Astrocyte (in vitro differentiated cells and primary cell): Measurements from ENCODE around the gene KLHL9. TPM values are rescaled to one million over a fixed set of nuclear protein-coding genes. Genes with fewer than 3 reads are reported as not detected.
A peak's percentile ranks its signal among the peaks of the same experiment; 100 is the strongest.

Experiments used
- DNase-seq: peaks from one replicate; pipeline ENCODE4 v3.0.0-alpha.2; 2010; ENCODE audit warnings: low read depth
- FAIRE-seq: peaks from 2 replicates; lab custom pipeline; 2011; peaks lifted over from hg19 to GRCh38; lab: Jason Lieb, UNC
- H2AFZ ChIP-seq: 2 replicates; pipeline ENCODE4 v1.6.0; 2012; ENCODE audit warnings: low read depth, low read length, inconsistent platforms
- H3K27ac ChIP-seq: 2 replicates; pipeline ENCODE4 v1.5.1; 2011; ENCODE audit warnings: low read depth, low read length, inconsistent platforms
- H3K27me3 ChIP-seq: 2 replicates; pipeline ENCODE4 v1.6.0; 2011; ENCODE audit warnings: low read length, inconsistent platforms; ENCODE audit not compliant: insufficient read depth
- H3K36me3 ChIP-seq: 2 replicates; pipeline ENCODE4 v1.5.1; 2011; ENCODE audit warnings: low read length, inconsistent platforms; ENCODE audit not compliant: insufficient read depth
- H3K4me1 ChIP-seq: 2 replicates; pipeline ENCODE4 v1.5.1; 2011; ENCODE audit warnings: low read length, inconsistent platforms; ENCODE audit not compliant: insufficient read depth
- H3K4me2 ChIP-seq: 2 replicates; pipeline ENCODE4 v1.6.0; 2012; ENCODE audit warnings: low read length, inconsistent platforms
- H3K4me3 ChIP-seq: 2 replicates; pipeline ENCODE4 v1.5.1; 2011; ENCODE audit warnings: low read depth, mild to moderate bottlenecking, low read length, inconsistent platforms; ENCODE audit not compliant: insufficient read depth
- H3K79me2 ChIP-seq: 2 replicates; pipeline ENCODE4 v1.6.0; 2012; ENCODE audit warnings: mild to moderate bottlenecking, low read length, inconsistent platforms; ENCODE audit not compliant: insufficient read depth
- H3K9ac ChIP-seq: 2 replicates; pipeline ENCODE4 v1.6.0; 2012; ENCODE audit warnings: mild to moderate bottlenecking, low read length, inconsistent platforms
- H3K9me3 ChIP-seq: 2 replicates; pipeline ENCODE4 v1.5.1; 2012; ENCODE audit warnings: low read depth, mild to moderate bottlenecking, low read length, inconsistent platforms; ENCODE audit not compliant: insufficient read depth
- H4K20me1 ChIP-seq: 2 replicates; pipeline ENCODE4 v1.6.0; 2012; ENCODE audit warnings: low read length, inconsistent platforms; ENCODE audit not compliant: insufficient read depth
- H3K27ac Mint-ChIP-seq: one replicate; pipeline ENCODE4 v1.8.0; 2021; ENCODE audit warnings: mild to moderate bottlenecking, mixed read lengths; ENCODE audit not compliant: unreplicated experiment
- H3K27me3 Mint-ChIP-seq: one replicate; pipeline ENCODE4 v1.8.0; 2021; ENCODE audit warnings: low read depth, mixed read lengths; ENCODE audit not compliant: unreplicated experiment
- H3K36me3 Mint-ChIP-seq: one replicate; pipeline ENCODE4 v1.8.0; 2021; ENCODE audit warnings: low read depth, mixed read lengths; ENCODE audit not compliant: unreplicated experiment
- H3K4me1 Mint-ChIP-seq: one replicate; pipeline ENCODE4 v1.8.0; 2021; ENCODE audit warnings: low read depth, mixed read lengths; ENCODE audit not compliant: unreplicated experiment
- H3K4me3 Mint-ChIP-seq: one replicate; pipeline ENCODE4 v1.8.0; 2021; ENCODE audit warnings: mild to moderate bottlenecking, moderate library complexity, mixed read lengths; ENCODE audit not compliant: unreplicated experiment
- H3K9me3 Mint-ChIP-seq: one replicate; pipeline ENCODE4 v1.8.0; 2021; ENCODE audit warnings: mild to moderate bottlenecking, mixed read lengths; ENCODE audit not compliant: unreplicated experiment
- CTCF ChIP-seq: IDR thresholded peaks from 2 replicates; pipeline ENCODE4 v1.5.1; 2011; ENCODE audit warnings: low read depth, mild to moderate bottlenecking, inconsistent platforms, low read length, moderate library complexity; ENCODE audit not compliant: insufficient read depth
- EZH2 ChIP-seq: IDR thresholded peaks from 2 replicates; pipeline ENCODE4 v1.6.1; 2012; ENCODE audit warnings: mild to moderate bottlenecking, low read length, inconsistent platforms; ENCODE audit not compliant: insufficient read depth
- total RNA-seq: library from RNA; stranded (reverse); gene quantifications from 2 replicates; pipeline ENCODE4 v1.2.1, GENCODE V29; 2021

KLHL9 gene
- total RNA-seq, 1 donor from 2014 or later, result 30.3 TPM

- H3K27ac ChIP-seq, result no peak overlapping the region
- TF ChIP-seq EZH2 (no peak), CTCF (no peak)
- H3K9ac ChIP-seq, result no peak overlapping the region
- H3K4me3 ChIP-seq, result no peak overlapping the region
- no peak overlapping the region for H3K4me2 ChIP-seq
- H2AFZ ChIP-seq, result no peak overlapping the region
- no peaks in the 10 kb centered on the region for H3K4me1 ChIP-seq
- H3K9me3 Mint-ChIP-seq, result no peaks in the 10 kb centered on the region
- H3K27ac Mint-ChIP-seq, result no peak overlapping the region
- H3K36me3 ChIP-seq, result peaks cover 16% of the 10 kb centered on the region
- FAIRE-seq (no peak), DNase-seq (no peak)
- H4K20me1 ChIP-seq, result peaks cover 48% of the 10 kb centered on the region
- peaks cover 5% of the 10 kb centered on the region for H3K36me3 Mint-ChIP-seq
- H3K27me3 ChIP-seq, result no peaks in the 10 kb centered on the region
- H3K4me3 Mint-ChIP-seq, result no peak overlapping the region
- H3K9me3 ChIP-seq, result no peaks in the 10 kb centered on the region
- no peaks in the 10 kb centered on the region for H3K27me3 Mint-ChIP-seq
- H3K79me2 ChIP-seq, result peaks cover 44% of the 10 kb centered on the region
- H3K4me1 Mint-ChIP-seq, result peaks cover under 1% of the 10 kb centered on the region
Observed at GRCh38 chr9:21324047-21324446, 11.2 kb downstream of the KLHL9 start.

GRCh38 chr9:21322911-21323461, 12.2 kb downstream of the KLHL9 start:
- Histone ChIP-seq H3K9me3 (no peaks in the 10 kb centered on the region), H2AFZ (no peak overlapping the region), H3K27ac (no peak overlapping the region), H3K79me2 (peaks cover 33% of the 10 kb centered on the region), H3K27me3 (no peaks in the 10 kb centered on the region), H3K4me3 (no peak overlapping the region), H3K4me2 (no peak overlapping the region), H4K20me1 (peaks cover 37% of the 10 kb centered on the region), H3K9ac (no peak overlapping the region), H3K4me1 (no peaks in the 10 kb centered on the region), H3K36me3 (peaks cover 16% of the 10 kb centered on the region)
- TF ChIP-seq CTCF (no peak), EZH2 (no peak)
- no peaks in the 10 kb centered on the region for H3K9me3 Mint-ChIP-seq
- H3K27me3 Mint-ChIP-seq, result no peaks in the 10 kb centered on the region
- FAIRE-seq (peak; percentile 26), DNase-seq (no peak)
- H3K36me3 Mint-ChIP-seq, result peaks cover 5% of the 10 kb centered on the region
- H3K4me1 Mint-ChIP-seq, result peaks cover 3% of the 10 kb centered on the region
- no peak overlapping the region for H3K4me3 Mint-ChIP-seq
- H3K27ac Mint-ChIP-seq, result no peak overlapping the region

- Mint-ChIP-seq H3K27ac (no peak overlapping the region), H3K27me3 (peaks cover 6% of the 10 kb centered on the region), H3K9me3 (no peaks in the 10 kb centered on the region), H3K4me1 (peaks cover 3% of the 10 kb centered on the region), H3K4me3 (no peak overlapping the region), H3K36me3 (peaks cover 5% of the 10 kb centered on the region)
- Histone ChIP-seq H3K4me3 (no peak overlapping the region), H4K20me1 (peaks cover 14% of the 10 kb centered on the region), H3K27ac (no peak overlapping the region), H3K9me3 (no peaks in the 10 kb centered on the region), H3K79me2 (peaks cover 9% of the 10 kb centered on the region), H3K27me3 (no peaks in the 10 kb centered on the region), H3K4me1 (no peaks in the 10 kb centered on the region), H3K36me3 (peaks cover 11% of the 10 kb centered on the region), H2AFZ (no peak overlapping the region), H3K4me2 (no peak overlapping the region), H3K9ac (no peak overlapping the region)
- no peak for FAIRE-seq
- TF ChIP-seq CTCF, result no peak
- no peak for TF ChIP-seq EZH2
- no peak for DNase-seq
Observed at GRCh38 chr9:21320465-21320864, 14.7 kb downstream of the KLHL9 start.
